Measurements from ENCODE around the gene PNPLA7. TPM values are rescaled to one million over a fixed set of nuclear protein-coding genes. Genes with fewer than 3 reads are reported as not detected.

PNPLA7 gene
- total RNA-seq, 1 experiment from 2014 or later = 1.8 TPM

DNA sequence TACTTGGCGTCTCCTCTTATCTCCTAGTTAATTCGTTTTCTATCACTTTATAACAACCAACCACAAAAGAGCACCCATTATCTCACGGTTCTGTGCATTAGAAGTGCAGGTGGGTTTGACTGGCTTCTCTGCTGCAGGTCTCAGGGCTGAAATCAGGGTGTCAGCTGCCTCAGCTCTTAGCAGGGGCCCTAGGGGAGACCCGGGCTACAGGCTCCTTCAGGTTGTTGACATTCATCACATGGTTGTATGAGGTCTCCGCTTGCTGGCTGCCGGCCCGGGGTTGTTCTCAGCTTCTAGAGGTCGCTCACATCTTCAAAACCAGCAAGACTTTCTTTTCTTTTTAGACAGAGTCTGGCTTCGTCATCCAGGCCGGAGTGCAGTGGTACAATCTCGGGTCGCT is 43.0 kb upstream of the PNPLA7 start:
- Histone ChIP-seq H4K20me1 (ENCODE audit: insufficient read depth) (no peaks in the 10 kb centered on the region), H3K4me1 (ENCODE audit: control insufficient read depth in 1 of 2, insufficient read depth in 2 of 2, low read length in 2 of 2) (peaks cover 11 to 24% of the 10 kb centered on the region in 2 experiments; a peak in 2 of 4 replicates), H2AFZ (ENCODE audit: low read depth, low read length, poor library complexity, severe bottlenecking) (no peak overlapping the region), H3K4me3 (replicated peaks in 1 of 2; ENCODE audit: low read depth in 1 of 2, low read length in 2 of 2) (no peak overlapping the region), H3K27me3 (ENCODE audit: insufficient read depth, low read length) (no peaks in the 10 kb centered on the region), H3K27ac (ENCODE audit: low read depth, low read length) (no peak overlapping the region), H3K9me2 (ENCODE audit: insufficient read depth) (no peaks in the 10 kb centered on the region), H3K36me3 (ENCODE audit: control insufficient read depth in 1 of 2, insufficient read depth in 2 of 2, low read length in 2 of 2) (peaks cover 0 to 11% of the 10 kb centered on the region in 2 experiments; a peak in 1 of 4 replicates), H3K9ac (ENCODE audit: low read length) (no peak overlapping the region), H3K79me2 (ENCODE audit: insufficient read depth, low read length) (peaks cover 17% of the 10 kb centered on the region), H3K4me2 (ENCODE audit: low read length) (no peak overlapping the region), H3K9me3 (ENCODE audit: control insufficient read depth in 1 of 2, insufficient read depth in 1 of 2, low read depth in 1 of 2, low read length in 2 of 2) (no peaks in the 10 kb centered on the region)
- ATAC-seq (no peak), DNase-seq (ENCODE audit: low read depth, low spot score) (no peak)
- ChIA-PET RAD21 (ENCODE audit: low non-redundant PET in 1 of 2, low total read pairs in 2 of 2, uncharacterized antibody in 2 of 2, unreplicated experiment in 2 of 2) (no interaction called here), CTCF (no interaction called here), POLR2A (no interaction called here)
- BruUV-seq (replicated peaks) = no TSS peak
- no peak for TF ChIP-seq EZH2phosphoT487 (IDR thresholded peaks at IDR 0.05; ENCODE audit: borderline replicate concordance)
- TF ChIP-seq CEBPB (IDR thresholded peaks at IDR 0.05; ENCODE audit: low read depth) = no peak
- no peak for TF ChIP-seq EZH2 (IDR thresholded peaks at IDR 0.05)
- TF ChIP-seq POLR2A (IDR thresholded peaks at IDR 0.05; ENCODE audit: borderline replicate concordance, extremely low read depth, insufficient read depth, insufficient read length) = no peak
- no peak for TF ChIP-seq ZFX (IDR thresholded peaks at IDR 0.05)
- TF ChIP-seq SIN3A (IDR thresholded peaks at IDR 0.05; ENCODE audit: low read depth) = no peak
- no peak for TF ChIP-seq CBX3 (IDR thresholded peaks at IDR 0.05; ENCODE audit: low read depth)
- TF ChIP-seq SP1 (IDR thresholded peaks at IDR 0.05; ENCODE audit: low read depth) = no peak
- intact Hi-C loops (cut with micrococcal nuclease) = no loop called here

DNA sequence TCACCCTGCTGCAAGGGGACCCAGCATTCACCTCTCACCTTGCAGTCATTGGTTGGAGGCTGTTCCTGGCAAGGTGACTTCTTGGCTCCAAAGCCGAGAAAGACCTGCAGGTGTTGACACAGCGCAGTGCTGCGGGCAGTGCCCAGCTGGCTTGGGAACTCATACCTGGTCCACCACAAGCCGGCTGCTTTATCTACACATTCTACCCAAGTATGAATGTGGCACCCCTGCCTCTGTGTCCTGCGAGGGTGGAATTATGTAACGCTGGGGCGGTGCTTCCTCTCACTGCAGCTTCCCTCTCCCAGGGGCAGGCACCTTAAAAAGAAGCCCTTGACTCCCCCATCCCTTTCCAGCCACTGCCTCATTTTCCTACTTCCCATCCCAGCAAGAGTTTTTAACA is 42.6 kb upstream of the PNPLA7 start:
- ATAC-seq = no peak
- H2AFZ ChIP-seq (ENCODE audit: low read depth, low read length, poor library complexity, severe bottlenecking) = no peak overlapping the region
- H3K4me2 ChIP-seq (ENCODE audit: low read length) = no peak overlapping the region
- H3K9ac ChIP-seq (ENCODE audit: low read length) = no peak overlapping the region
- no peak for DNase-seq (ENCODE audit: low read depth, low spot score)
- H3K9me3 ChIP-seq (ENCODE audit: control insufficient read depth in 1 of 2, insufficient read depth in 1 of 2, low read depth in 1 of 2, low read length in 2 of 2) = no peaks in the 10 kb centered on the region
- no peak overlapping the region for H3K4me3 ChIP-seq (replicated peaks in 1 of 2; ENCODE audit: low read depth in 1 of 2, low read length in 2 of 2)
- H3K27me3 ChIP-seq (ENCODE audit: insufficient read depth, low read length) = no peaks in the 10 kb centered on the region
- intact Hi-C loops (cut with micrococcal nuclease) = no loop called here
- no peaks in the 10 kb centered on the region for H4K20me1 ChIP-seq (ENCODE audit: insufficient read depth)
- H3K27ac ChIP-seq (ENCODE audit: low read depth, low read length) = no peak overlapping the region
- no peak for TF ChIP-seq POLR2A (IDR thresholded peaks at IDR 0.05; ENCODE audit: borderline replicate concordance, extremely low read depth, insufficient read depth, insufficient read length)
- no peak for TF ChIP-seq YY1 (IDR thresholded peaks at IDR 0.05; ENCODE audit: extremely low read depth, insufficient replicate concordance, low read depth, low read length)
- TF ChIP-seq, protein P1, sequence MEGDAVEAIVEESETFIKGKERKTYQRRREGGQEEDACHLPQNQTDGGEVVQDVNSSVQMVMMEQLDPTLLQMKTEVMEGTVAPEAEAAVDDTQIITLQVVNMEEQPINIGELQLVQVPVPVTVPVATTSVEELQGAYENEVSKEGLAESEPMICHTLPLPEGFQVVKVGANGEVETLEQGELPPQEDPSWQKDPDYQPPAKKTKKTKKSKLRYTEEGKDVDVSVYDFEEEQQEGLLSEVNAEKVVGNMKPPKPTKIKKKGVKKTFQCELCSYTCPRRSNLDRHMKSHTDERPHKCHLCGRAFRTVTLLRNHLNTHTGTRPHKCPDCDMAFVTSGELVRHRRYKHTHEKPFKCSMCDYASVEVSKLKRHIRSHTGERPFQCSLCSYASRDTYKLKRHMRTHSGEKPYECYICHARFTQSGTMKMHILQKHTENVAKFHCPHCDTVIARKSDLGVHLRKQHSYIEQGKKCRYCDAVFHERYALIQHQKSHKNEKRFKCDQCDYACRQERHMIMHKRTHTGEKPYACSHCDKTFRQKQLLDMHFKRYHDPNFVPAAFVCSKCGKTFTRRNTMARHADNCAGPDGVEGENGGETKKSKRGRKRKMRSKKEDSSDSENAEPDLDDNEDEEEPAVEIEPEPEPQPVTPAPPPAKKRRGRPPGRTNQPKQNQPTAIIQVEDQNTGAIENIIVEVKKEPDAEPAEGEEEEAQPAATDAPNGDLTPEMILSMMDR (IDR thresholded peaks at IDR 0.05 in 2 of 3, conservative IDR thresholded peaks at IDR 0.05 in 1 of 3; ENCODE audit: borderline replicate concordance in 1 of 3, insufficient read depth in 1 of 3, low read depth in 2 of 3, low read length in 2 of 3) = no peak
- TF ChIP-seq, protein P2, sequence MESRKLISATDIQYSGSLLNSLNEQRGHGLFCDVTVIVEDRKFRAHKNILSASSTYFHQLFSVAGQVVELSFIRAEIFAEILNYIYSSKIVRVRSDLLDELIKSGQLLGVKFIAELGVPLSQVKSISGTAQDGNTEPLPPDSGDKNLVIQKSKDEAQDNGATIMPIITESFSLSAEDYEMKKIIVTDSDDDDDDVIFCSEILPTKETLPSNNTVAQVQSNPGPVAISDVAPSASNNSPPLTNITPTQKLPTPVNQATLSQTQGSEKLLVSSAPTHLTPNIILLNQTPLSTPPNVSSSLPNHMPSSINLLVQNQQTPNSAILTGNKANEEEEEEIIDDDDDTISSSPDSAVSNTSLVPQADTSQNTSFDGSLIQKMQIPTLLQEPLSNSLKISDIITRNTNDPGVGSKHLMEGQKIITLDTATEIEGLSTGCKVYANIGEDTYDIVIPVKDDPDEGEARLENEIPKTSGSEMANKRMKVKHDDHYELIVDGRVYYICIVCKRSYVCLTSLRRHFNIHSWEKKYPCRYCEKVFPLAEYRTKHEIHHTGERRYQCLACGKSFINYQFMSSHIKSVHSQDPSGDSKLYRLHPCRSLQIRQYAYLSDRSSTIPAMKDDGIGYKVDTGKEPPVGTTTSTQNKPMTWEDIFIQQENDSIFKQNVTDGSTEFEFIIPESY (IDR thresholded peaks at IDR 0.05; ENCODE audit: extremely low read depth, insufficient replicate concordance, low read length) = no peak
- no peak for TF ChIP-seq SRF (IDR thresholded peaks at IDR 0.05; ENCODE audit: low read depth)
- no peak for TF ChIP-seq CBX3 (IDR thresholded peaks at IDR 0.05; ENCODE audit: low read depth)
- no peak for TF ChIP-seq EZH2phosphoT487 (IDR thresholded peaks at IDR 0.05; ENCODE audit: borderline replicate concordance)
- TF ChIP-seq EZH2 (IDR thresholded peaks at IDR 0.05) = no peak
- TF ChIP-seq JUND (IDR thresholded peaks at IDR 0.05) = no peak
- TF ChIP-seq SIN3A (IDR thresholded peaks at IDR 0.05; ENCODE audit: low read depth) = no peak
- TF ChIP-seq TCF7L2 (IDR thresholded peaks at IDR 0.05; ENCODE audit: borderline replicate concordance, extremely low read depth, insufficient read depth, insufficient read length) = no peak
- H3K36me3 ChIP-seq (ENCODE audit: control insufficient read depth in 1 of 2, insufficient read depth in 2 of 2, low read length in 2 of 2) = peaks cover 3 to 15% of the 10 kb centered on the region in 2 experiments; a peak in 3 of 4 replicates
- CTCF ChIA-PET = no interaction called here
- H3K9me2 ChIP-seq (ENCODE audit: insufficient read depth) = no peaks in the 10 kb centered on the region
- no TSS peak for BruUV-seq (replicated peaks)
- peaks cover 21% of the 10 kb centered on the region for H3K79me2 ChIP-seq (ENCODE audit: insufficient read depth, low read length)
- peaks cover 11 to 24% of the 10 kb centered on the region in 2 experiments; a peak in 2 of 4 replicates for H3K4me1 ChIP-seq (ENCODE audit: control insufficient read depth in 1 of 2, insufficient read depth in 2 of 2, low read length in 2 of 2)
- POLR2A ChIA-PET = no interaction called here
- RAD21 ChIA-PET (ENCODE audit: low non-redundant PET in 1 of 2, low total read pairs in 2 of 2, uncharacterized antibody in 2 of 2, unreplicated experiment in 2 of 2) = no interaction called here
